Trophoblast cell (in vitro differentiated cells and primary cell): ENCODE results near the gene PPP1R14B.

Experiments
- DNase-seq, 2 donors: peaks; one replicate each; pipeline ENCODE4 v3.0.0-alpha.2; 2016
- H2AFZ ChIP-seq: 2 replicates; pipeline ENCODE4 v1.6.1; 2013; ENCODE audit warnings: low read length, moderate library complexity, mild to moderate bottlenecking; ENCODE audit not compliant: insufficient read depth, poor library complexity
- H2AK5ac ChIP-seq: 2 replicates; pipeline ENCODE4 v1.6.1; 2013; ENCODE audit warnings: mild to moderate bottlenecking, low read length
- H2BK120ac ChIP-seq: 2 replicates; pipeline ENCODE4 v1.6.1; 2013; ENCODE audit warnings: low read length, mild to moderate bottlenecking, moderate library complexity; ENCODE audit not compliant: insufficient read depth, poor library complexity
- H2BK12ac ChIP-seq: 2 replicates; pipeline ENCODE4 v1.6.1; 2013; ENCODE audit warnings: mild to moderate bottlenecking, low read length, moderate library complexity
- H2BK5ac ChIP-seq: 2 replicates; pipeline ENCODE4 v1.6.1; 2013; ENCODE audit warnings: low read length, low read depth, moderate library complexity, mild to moderate bottlenecking; ENCODE audit not compliant: poor library complexity
- H3K14ac ChIP-seq: 2 replicates; pipeline ENCODE4 v1.6.1; 2013; ENCODE audit warnings: mild to moderate bottlenecking, low read length
- H3K18ac ChIP-seq: 2 replicates; pipeline ENCODE4 v1.6.1; 2013; ENCODE audit warnings: mild to moderate bottlenecking, low read length
- H3K23ac ChIP-seq: 2 replicates; pipeline ENCODE4 v1.6.1; 2013; ENCODE audit warnings: low read length
- H3K27ac ChIP-seq: 2 replicates; pipeline ENCODE4 v1.5.1; 2013; ENCODE audit warnings: low read depth, mild to moderate bottlenecking, inconsistent platforms, low read length, moderate library complexity
- H3K27me3 ChIP-seq: 2 replicates; pipeline ENCODE4 v1.6.1; 2013; ENCODE audit warnings: inconsistent platforms, mild to moderate bottlenecking, low read length, moderate library complexity; ENCODE audit not compliant: insufficient read depth
- H3K36me3 ChIP-seq, 2 experiments: 1 replicate in 1 of 2; 2 replicates in 1 of 2; pipeline ENCODE4 v1.6.1; 2013; ENCODE audit warnings: low read length in 2 of 2, mild to moderate bottlenecking in 2 of 2, moderate library complexity in 1 of 2; ENCODE audit not compliant: insufficient read depth in 2 of 2, control insufficient read depth in 1 of 2
- H3K4ac ChIP-seq: 2 replicates; pipeline ENCODE4 v1.6.1; 2013; ENCODE audit warnings: low read depth, mild to moderate bottlenecking, low read length, moderate library complexity
- H3K4me1 ChIP-seq, 2 experiments: 1 replicate in 1 of 2; 2 replicates in 1 of 2; pipeline ENCODE4 v1.6.1; 2013; ENCODE audit warnings: low read length in 2 of 2, mild to moderate bottlenecking in 2 of 2, moderate library complexity in 1 of 2; ENCODE audit not compliant: insufficient read depth in 2 of 2, control insufficient read depth in 1 of 2
- H3K4me2 ChIP-seq: 2 replicates; pipeline ENCODE4 v1.6.1; 2013; ENCODE audit warnings: inconsistent platforms, mild to moderate bottlenecking, low read length, moderate library complexity
- H3K4me3 ChIP-seq: 2 replicates; pipeline ENCODE4 v1.5.1; 2013; ENCODE audit warnings: mild to moderate bottlenecking, low read depth, low read length, inconsistent platforms
- H3K79me1 ChIP-seq: one replicate; pipeline ENCODE4 v1.6.1; 2013; ENCODE audit warnings: low read length
- H3K79me2 ChIP-seq: 2 replicates; pipeline ENCODE4 v1.6.1; 2013; ENCODE audit warnings: low read length, mild to moderate bottlenecking; ENCODE audit not compliant: control insufficient read depth, insufficient read depth, poor library complexity
- H3K9ac ChIP-seq: 2 replicates; pipeline ENCODE4 v1.6.1; 2013; ENCODE audit warnings: mild to moderate bottlenecking, low read length
- H3K9me3 ChIP-seq: 2 replicates; pipeline ENCODE4 v1.6.1; 2013; ENCODE audit warnings: low read depth, mild to moderate bottlenecking, control low read depth, inconsistent platforms, low read length; ENCODE audit not compliant: insufficient read depth
- H4K12ac ChIP-seq: 2 replicates; pipeline ENCODE4 v1.6.1; 2013; ENCODE audit warnings: low read depth, mild to moderate bottlenecking, low read length, moderate library complexity
- H4K8ac ChIP-seq: 2 replicates; pipeline ENCODE4 v1.6.1; 2013; ENCODE audit warnings: low read depth, mild to moderate bottlenecking, low read length, moderate library complexity
- H4K91ac ChIP-seq: one replicate; pipeline ENCODE4 v1.6.1; 2013; ENCODE audit warnings: low read depth, mild to moderate bottlenecking, low read length, moderate library complexity
- WGBS: extraction: QIAGEN DNeasy Blood & Tissue Kit; methylation state at CpG from one replicate; pipeline ENCODE4 v1.1.7; 2013; ENCODE audit warnings: missing lambda C conversion rate; ENCODE audit not compliant: insufficient read length, insufficient coverage; ENCODE audit errors: extremely low coverage; 5-methylcytosine and 5-hydroxymethylcytosine counted together

The PPP1R14B gene

DNA sequence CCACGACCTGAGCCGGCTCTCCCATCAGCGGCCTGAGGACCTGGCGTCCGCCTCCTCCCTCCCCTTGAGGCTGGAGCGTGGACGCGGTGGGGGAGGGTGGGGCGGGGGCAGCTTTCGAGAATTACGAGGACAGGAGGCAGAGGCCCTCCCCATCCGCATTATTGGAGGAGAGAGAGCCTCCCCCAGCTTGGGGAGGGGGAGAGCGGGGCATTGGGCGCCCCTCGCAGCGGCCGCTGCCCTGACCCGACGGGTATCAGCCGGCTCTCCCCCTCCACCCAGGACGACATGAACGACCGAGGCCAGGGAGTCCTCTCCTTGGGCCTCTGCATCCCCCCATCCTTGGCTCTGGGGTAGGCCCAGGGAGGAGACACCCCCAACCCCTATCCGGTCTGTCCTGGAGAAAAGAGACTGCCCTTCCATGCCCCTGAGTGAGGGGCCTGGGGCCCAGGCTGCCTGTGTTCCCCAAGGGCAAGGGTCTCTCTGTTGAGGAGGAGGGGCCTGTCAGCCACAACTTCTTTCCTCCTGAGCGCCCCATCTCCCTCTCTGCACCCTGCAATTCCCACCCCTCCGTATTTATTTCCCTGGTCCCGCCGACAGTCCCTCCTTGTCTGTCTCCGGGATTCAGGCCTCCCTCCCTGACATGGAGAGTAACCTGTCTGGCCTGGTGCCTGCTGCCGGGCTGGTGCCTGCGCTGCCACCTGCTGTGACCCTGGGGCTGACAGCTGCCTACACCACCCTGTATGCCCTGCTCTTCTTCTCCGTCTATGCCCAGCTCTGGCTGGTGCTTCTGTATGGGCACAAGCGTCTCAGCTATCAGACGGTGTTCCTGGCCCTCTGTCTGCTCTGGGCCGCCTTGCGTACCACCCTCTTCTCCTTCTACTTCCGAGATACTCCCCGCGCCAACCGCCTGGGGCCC, 39.4 kb upstream of the PPP1R14B start:
- Histone ChIP-seq H3K4ac (peak overlapping the region; percentile 46), H4K8ac (peak overlapping the region; percentile 76), H3K4me1 (peaks cover 14 to 18% of the 10 kb centered on the region in 2 experiments), H3K4me3 (peak overlapping the region; percentile 86), H4K12ac (peak overlapping the region; percentile 49), H4K91ac (peak overlapping the region; percentile 41), H3K27me3 (peaks cover 8% of the 10 kb centered on the region), H2BK12ac (no peak overlapping the region), H3K79me2 (peaks cover 7% of the 10 kb centered on the region), H3K4me2 (peak overlapping the region; percentile 100), H3K14ac (peak overlapping the region; percentile 41), H3K23ac (no peak overlapping the region), H2AK5ac (peak overlapping the region; percentile 77), H2BK120ac (peak overlapping the region; percentile 16), H3K9ac (peak overlapping the region; percentile 8), H2AFZ (peak overlapping the region; percentile 38), H2BK5ac (no peak overlapping the region), H3K27ac (no peak overlapping the region), H3K79me1 (peaks cover 14% of the 10 kb centered on the region), H3K36me3 (peaks cover 9 to 18% of the 10 kb centered on the region in 2 experiments), H3K9me3 (peaks cover 2% of the 10 kb centered on the region), H3K18ac (peak overlapping the region; percentile 28)
- WGBS, result no CpG with 5 or more reads among the region's 40 CpGs
- DNase-seq, result no peak

DNA sequence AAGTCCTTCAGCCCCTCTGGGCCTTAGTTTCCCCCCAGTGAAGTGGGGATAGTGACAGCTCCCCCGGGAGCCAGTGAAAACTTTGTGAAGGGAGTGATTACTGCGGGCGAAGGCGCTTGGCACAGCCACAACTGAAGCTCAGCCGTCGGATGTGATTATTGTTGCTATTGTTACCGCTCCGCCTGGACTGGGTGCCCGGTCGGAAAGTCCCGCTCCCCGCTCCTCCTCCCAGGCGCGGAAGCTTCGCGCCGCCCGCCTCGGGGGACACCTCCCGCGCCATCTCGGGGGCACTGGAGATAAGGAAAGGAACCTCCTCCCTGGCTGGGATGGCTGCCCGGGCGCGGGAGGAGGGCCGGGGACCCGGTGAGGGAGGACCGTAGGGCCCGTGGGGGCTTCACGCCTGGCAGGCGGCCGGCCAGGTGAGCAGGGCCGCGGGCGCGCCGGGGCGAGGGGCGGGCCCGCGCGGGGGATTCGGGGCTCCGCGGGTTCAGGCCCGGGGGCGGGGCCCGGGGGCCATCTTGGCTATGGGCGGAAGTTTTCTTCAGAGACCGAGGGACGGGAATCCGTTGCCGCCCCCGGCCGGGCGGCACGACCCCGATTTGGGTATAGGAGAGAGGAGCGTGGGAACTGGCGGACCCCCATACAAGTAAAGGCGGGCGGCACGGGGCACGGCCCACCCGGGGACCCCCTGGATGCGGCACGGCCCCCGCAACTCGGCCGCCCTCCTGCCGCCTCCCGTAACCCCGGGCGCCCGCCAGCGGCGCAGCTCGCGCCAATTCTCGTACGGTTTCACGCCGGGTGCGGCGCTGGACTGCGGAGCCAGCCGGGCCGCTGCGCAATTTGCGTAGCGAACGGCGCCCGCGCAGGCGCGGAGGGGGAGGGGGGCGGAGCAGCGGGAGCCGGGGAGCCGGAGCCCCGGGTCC, 38.5 kb upstream of the PPP1R14B start, which contains the start of gene GPR137:
GPR137 (plus strand) TSS at position 887 of the 923 bp plus-strand sequence. CDS start 677 bp downstream, outside the sequence.
- peaks cover 7% of the 10 kb centered on the region for H3K79me2 ChIP-seq
- H3K4ac ChIP-seq, result peak within 1 kb of the TSS; percentile 46
- peak within 1 kb of the TSS; percentile 86 for H3K9ac ChIP-seq
- no CpG with 5 or more reads among the region's 102 CpGs for WGBS
- H3K4me2 ChIP-seq, result peak within 1 kb of the TSS; percentile 100
- peak within 1 kb of the TSS; percentile 49 for H4K12ac ChIP-seq
- peak within 1 kb of the TSS; percentile 41 for H3K14ac ChIP-seq
- H3K79me1 ChIP-seq, result peaks cover 14% of the 10 kb centered on the region
- peaks cover 9 to 18% of the 10 kb centered on the region in 2 experiments for H3K36me3 ChIP-seq
- peaks cover 3% of the 10 kb centered on the region for H3K27me3 ChIP-seq
- H2BK5ac ChIP-seq, result peak within 1 kb of the TSS; percentile 63
- peaks cover 2% of the 10 kb centered on the region for H3K9me3 ChIP-seq
- H3K4me1 ChIP-seq, result peaks cover 14 to 18% of the 10 kb centered on the region in 2 experiments
- H3K18ac ChIP-seq, result peak within 1 kb of the TSS; percentile 32
- no peak within 1 kb of the TSS for H2BK12ac ChIP-seq
- H3K4me3 ChIP-seq, result peak within 1 kb of the TSS; percentile 86
- H3K23ac ChIP-seq, result no peak within 1 kb of the TSS
- H2AK5ac ChIP-seq, result peak within 1 kb of the TSS; percentile 77
- H4K8ac ChIP-seq, result peak within 1 kb of the TSS; percentile 81
- peak within 1 kb of the TSS; percentile 76 for H4K91ac ChIP-seq
- H2AFZ ChIP-seq, result peak within 1 kb of the TSS; percentile 80
- H2BK120ac ChIP-seq, result peak within 1 kb of the TSS; percentile 59
- DNase-seq, result peak; percentile 67 to 81
- H3K27ac ChIP-seq, result peak within 1 kb of the TSS; percentile 77

DNA sequence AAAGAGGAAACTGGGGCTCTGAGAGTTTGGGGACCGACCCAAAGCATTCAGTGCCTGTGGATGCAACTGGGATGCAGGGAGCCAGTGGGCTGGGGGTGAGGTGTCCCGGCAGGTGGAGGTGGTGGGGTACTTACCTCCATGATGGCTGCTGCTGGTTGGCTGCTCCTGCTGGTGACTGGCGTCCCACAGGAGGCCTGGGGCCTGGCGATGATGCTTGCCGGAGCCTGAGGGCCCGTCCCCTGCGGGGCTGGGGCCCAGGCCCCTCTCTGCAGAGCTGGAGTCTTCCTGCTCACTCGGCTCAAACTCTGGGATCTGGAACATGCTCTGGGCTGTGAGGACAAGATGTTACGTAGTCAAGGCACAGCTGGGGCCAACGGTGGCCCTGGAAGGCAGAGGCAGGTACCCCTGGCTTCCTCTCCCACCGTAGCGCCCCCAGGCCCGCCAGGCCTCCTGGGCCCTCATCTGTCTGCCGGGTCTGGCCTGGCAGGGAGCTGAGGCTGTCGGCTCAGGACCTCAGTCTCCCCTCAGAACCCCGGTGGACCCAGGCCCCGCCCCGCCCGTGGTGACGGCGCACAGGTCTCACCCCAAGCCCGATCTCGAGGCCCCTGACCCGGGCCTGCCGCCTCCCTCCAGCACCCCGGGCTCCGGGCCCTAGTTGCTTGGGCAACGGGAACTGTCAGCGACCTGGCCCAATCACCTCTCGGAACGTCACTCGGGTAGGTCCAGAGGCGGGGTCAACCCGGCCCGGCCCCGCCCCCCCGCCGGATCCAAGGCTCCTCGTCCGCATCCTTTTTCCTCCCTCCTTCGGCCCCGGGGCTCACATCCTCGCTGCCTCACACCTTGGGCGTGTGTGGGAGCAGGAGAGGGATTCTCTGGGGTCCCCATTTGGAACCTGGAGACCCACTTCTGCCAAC, 37.6 kb upstream of the PPP1R14B start, which contains the start of gene BAD:
BAD (minus strand) TSS at position 618 of the 914 bp plus-strand sequence; CDS start at position 321, 297 bp downstream.
- peaks cover 14 to 18% of the 10 kb centered on the region in 2 experiments for H3K4me1 ChIP-seq
- no CpG with 5 or more reads among the region's 44 CpGs for WGBS
- peak within 1 kb of the TSS; percentile 100 for H3K4me2 ChIP-seq
- peak within 1 kb of the TSS; percentile 80 for H2AFZ ChIP-seq
- peak within 1 kb of the TSS; percentile 78 for H3K14ac ChIP-seq
- peak within 1 kb of the TSS; percentile 83 for H3K18ac ChIP-seq
- H3K79me1 ChIP-seq, result peaks cover 14% of the 10 kb centered on the region
- peaks cover 2% of the 10 kb centered on the region for H3K9me3 ChIP-seq
- peaks cover 7% of the 10 kb centered on the region for H3K79me2 ChIP-seq
- H2BK120ac ChIP-seq, result peak within 1 kb of the TSS; percentile 59
- peak within 1 kb of the TSS; percentile 81 for H4K8ac ChIP-seq
- peak within 1 kb of the TSS; percentile 86 for H3K4me3 ChIP-seq
- H3K27me3 ChIP-seq, result no peaks in the 10 kb centered on the region
- peak; percentile 95 to 96 for DNase-seq
- H3K9ac ChIP-seq, result peak within 1 kb of the TSS; percentile 86
- peaks cover 7 to 16% of the 10 kb centered on the region in 2 experiments for H3K36me3 ChIP-seq
- H4K91ac ChIP-seq, result peak within 1 kb of the TSS; percentile 83
- peak within 1 kb of the TSS; percentile 77 for H3K27ac ChIP-seq
- H3K23ac ChIP-seq, result no peak within 1 kb of the TSS
- H2BK12ac ChIP-seq, result peak within 1 kb of the TSS; percentile 4
- peak within 1 kb of the TSS; percentile 63 for H2BK5ac ChIP-seq
- H4K12ac ChIP-seq, result peak within 1 kb of the TSS; percentile 54
- peak within 1 kb of the TSS; percentile 16 for H2AK5ac ChIP-seq
- H3K4ac ChIP-seq, result peak within 1 kb of the TSS; percentile 38
